Upper lobe of left lung (tissue), 4 donors: Measurements from ENCODE around the gene C1QTNF3.

ENCODE experiments used
- CTCF ChIP-seq, 6 experiments: fragments of 450-650 bp in 4 of 6; fragments of 200-600 bp in 2 of 6; sonication (generic) in 2 of 6; IDR thresholded peaks; one replicate each; pipeline ENCODE4 v1.5.1; 2016 to 2019; ENCODE audit warnings: antibody characterized with exemption in 6 of 6
- EP300 ChIP-seq, 4 donors: sonication (generic); formaldehyde crosslinking; IDR thresholded peaks; one replicate each; pipeline ENCODE4 v1.5.1; 2017; ENCODE audit warnings: antibody characterized with exemption in 4 of 4, control low read depth in 2 of 4
- POLR2A ChIP-seq, 4 donors: fragments of 450-650 bp; IDR thresholded peaks; one replicate each; pipeline ENCODE4 v1.5.1; 2016 to 2017; ENCODE audit warnings: antibody characterized with exemption in 4 of 4, mild to moderate bottlenecking in 2 of 4

DNA sequence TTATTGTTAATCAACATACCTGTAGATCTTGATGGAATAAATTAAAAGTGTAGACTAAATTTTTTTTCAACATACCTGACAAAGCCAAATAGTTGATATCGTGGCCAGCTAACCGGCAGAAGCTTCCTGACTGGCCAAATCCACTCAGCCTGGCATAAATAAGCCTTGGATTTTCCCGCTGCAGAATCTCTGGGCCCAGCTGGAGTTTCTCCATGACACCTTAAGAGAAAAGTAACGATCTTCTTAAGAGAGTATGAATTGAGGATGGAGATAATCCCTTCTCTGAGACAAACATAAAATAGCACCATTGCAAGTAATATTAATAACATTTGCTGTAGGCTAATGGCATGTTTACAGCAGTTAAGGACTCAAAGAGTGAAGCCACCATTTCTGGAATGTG lies 37.3 kb downstream of the C1QTNF3 start:
- TF ChIP-seq CTCF (IDR thresholded peaks at IDR 0.05), result no peak
- no peak for TF ChIP-seq EP300 (IDR thresholded peaks at IDR 0.05)
- TF ChIP-seq POLR2A (IDR thresholded peaks at IDR 0.05), result no peak
